GM21447 (cell line): ENCODE data around the gene TUBA4A.
"Not testable (repeated sequence)": the region's sequence is repeated elsewhere in the genome, so short reads cannot be mapped to it uniquely, and the experiment has no call there.

Experiments used
- ATAC-seq: cut with Tn5 transposase; IDR thresholded peaks from one replicate; pipeline ENCODE4 v1.9.1; 2021; ENCODE audit not compliant: unreplicated experiment

The TUBA4A gene

GRCh38 chr2:219287116-219287440 is 33.4 kb upstream of the TUBA4A start:
- not testable (repeated sequence) for ATAC-seq

- no peak for ATAC-seq
These were observed 32.9 kb upstream of the TUBA4A start for GRCh38 chr2:219286436-219287115.

DNA sequence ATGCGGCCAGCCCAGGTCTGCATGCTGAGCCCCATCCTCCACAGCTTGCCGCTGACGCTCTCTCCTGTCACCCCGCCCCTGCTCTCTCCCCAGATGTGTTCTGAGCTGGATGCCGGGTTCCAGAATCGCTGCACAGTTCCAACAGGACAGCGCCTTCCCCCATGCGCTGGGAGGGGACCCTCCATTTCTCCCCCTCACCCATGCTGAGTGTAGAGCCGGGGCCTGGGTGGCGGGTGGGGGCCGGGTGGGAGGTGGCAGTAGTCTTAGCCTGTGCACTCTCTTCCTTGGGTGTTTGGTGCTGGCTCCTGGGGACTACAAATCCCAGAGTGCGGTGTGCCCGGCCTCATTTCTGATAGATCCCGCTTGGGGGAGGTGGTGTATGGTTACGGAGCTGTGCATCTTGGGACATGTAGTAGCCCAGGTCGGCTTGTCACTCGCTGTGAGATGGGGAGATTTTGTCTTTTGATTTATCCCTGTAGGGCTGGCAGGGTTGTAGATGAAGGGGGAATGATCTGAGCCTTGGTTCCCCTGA is 32.2 kb upstream of the TUBA4A start:
- ATAC-seq = no peak

DNA sequence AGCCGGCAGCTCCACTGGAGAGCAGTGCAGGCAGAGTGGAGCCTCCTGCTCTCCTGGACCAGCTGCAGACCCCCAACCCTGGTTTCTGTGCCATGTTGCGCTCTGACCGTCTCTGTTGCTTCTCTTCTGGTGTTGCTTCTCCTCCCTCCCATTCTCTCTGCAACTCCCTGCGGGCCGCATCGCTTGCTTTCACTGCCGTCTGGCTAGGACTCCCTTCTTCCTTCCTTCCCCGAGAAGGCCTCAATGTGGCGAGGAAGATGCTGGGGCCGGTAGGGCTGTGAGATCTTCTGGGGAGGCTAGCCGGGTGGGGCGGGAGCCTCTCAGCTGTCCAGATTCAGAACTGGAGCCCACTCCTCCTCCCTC is 31.6 kb upstream of the TUBA4A start:
- no peak for ATAC-seq

DNA sequence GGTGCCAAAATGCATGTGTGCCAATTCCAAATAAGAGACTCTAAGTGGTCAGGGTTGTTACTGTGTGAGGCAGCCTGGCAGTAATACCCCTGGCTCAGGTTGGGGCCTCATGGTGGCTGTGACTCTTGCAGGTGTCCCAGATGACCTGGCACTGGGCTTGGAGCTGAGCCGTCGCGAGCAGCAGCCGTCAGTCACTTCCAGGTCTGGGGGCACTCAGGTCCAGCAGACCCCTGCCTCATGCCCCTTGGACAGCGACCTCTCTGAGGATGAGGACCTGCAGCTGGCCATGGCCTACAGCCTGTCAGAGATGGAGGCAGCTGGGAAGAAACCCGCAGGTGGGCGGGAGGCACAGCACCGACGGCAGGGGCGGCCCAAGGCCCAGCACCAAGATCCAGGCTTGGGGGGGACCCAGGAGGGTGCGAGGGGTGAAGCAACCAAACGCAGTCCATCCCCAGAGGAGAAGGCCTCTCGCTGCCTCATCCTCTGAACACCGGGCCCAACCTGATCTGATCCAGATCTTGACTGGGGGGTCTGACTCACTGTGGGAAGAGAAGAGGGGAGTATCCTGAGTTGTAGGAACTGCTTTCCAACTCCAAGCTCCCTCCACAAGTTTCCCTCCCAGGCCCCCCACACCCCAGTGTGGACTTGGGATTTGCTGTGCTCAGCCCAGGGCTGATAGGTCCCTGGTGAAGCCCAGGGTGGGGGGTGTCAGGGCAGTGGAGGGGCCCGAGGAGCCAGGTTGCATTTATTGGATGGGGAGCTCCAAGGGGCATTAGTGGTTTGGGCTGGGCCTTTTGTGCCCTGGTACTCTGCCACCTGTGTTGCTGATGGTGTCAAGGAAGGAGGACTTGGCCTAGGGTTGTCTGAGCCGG is 31.0 kb upstream of the TUBA4A start:
- ATAC-seq = no peak

DNA sequence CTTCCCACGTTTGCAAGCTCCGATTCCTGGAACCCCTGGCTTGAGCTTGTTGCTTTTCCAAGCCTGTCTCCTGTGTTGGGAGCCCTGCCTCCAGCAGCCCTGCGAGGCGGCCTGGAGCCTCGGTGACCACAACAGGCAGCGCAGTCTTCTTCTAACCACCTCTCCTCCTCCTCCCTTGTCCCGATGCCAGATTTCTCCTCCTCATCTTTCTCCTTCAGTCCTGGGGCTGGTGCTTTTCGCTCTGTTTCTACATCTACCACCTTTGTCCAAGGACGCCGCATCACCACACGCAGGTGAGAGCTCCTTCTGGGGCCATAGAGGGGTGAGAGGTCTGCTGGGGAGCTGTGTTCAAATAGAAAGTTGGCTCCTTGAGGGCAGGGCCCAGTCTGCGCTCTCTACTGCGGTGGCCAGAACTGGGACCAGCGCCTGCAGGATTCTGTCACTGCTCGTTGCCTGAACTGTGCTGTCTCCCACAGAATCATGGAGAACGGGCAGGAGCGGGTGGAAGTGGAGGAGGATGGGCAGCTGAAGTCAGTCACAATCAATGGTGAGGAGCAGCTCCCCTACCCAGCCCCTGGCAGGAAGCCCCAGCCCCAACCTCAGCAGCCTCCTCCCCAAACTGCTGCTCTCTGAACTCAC is 29.3 kb upstream of the TUBA4A start:
- ATAC-seq = no peak

GRCh38 chr2:219282375-219282774 is 28.7 kb upstream of the TUBA4A start:
- no peak for ATAC-seq

GRCh38 chr2:219281588-219281987 is 27.9 kb upstream of the TUBA4A start:
- ATAC-seq = no peak

- ATAC-seq = no peak
These were observed 26.9 kb upstream of the TUBA4A start for GRCh38 chr2:219280651-219281050.

DNA sequence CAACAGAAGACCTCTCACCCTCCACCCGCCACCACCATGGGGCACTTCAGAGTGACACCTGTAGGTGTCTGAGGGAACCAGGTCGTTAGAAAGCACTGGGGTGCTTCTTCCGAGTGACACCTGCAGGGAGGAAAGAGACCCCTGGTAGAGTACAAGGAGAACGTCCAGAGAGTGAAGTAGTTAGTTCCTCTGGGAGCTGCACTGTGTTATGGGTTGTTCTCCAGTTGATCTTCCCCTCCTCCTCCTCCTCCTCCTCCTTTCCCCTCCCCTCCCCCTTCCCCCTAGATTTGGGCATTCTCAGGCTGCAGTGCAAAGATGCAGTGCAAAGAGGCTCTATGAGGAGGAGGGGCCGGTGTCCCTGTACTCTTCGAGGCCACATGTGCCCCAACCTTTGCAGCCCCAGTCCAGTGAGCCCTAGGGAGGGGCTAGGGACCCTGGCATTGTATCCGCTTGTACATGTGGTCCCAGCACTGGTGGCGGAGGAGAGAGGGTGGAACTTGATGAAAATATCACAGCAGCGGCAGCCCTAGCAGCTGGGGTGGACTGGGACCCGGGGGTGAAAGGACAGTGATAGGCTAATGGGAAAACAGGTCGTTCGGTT is 26.3 kb upstream of the TUBA4A start:
- ATAC-seq = no peak

DNA sequence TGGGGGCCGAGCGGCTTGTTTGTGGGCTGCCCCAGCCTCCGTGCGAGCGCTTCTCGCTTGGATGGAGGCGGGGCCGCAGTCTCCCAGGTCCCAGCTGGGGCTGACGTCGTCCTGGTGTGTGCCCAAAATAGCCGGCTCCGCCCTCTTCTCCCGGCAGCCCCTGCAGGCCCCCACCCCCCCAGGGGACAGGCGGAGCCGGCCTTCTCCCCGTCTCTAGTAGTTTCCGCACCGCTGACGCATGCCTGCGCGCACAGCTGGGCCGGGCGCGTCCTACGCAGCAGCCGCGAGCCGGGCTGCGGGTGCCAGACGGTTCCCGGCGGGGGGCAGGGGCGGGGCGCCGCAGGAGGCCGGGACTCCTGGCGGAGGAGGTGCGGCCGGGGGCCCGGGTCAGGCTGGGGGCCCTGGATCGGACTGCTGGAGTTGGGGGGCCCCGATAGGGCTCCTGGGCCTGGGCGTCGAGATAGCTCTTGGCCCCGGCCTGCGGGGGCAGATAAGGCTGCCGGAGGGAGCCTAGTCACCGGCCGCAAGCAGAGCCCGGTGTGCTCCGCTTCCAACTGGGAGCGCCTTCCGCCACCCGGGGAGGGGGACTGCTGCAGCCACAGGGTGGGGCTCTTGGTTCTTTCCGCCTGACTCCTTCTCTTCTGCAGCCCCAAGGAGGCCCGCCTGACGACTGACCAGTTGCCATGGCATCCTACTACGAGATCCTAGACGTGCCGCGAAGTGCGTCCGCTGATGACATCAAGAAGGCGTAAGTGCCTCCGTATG is 25.6 kb upstream of the TUBA4A start, which contains the start of gene DNAJB2:
Gene DNAJB2 (plus strand): TSS at position 216 of the 765 bp plus-strand sequence. CDS start 468 bp downstream, at position 684.
- ATAC-seq = peak; percentile 79

GRCh38 chr2:219278655-219279150 is 25.0 kb upstream of the TUBA4A start:
- peak; percentile 6 for ATAC-seq

GRCh38 chr2:219277703-219278654 is 24.3 kb upstream of the TUBA4A start:
- ATAC-seq = no peak

- no peak for ATAC-seq
These were observed 20.7 kb upstream of the TUBA4A start for GRCh38 chr2:219274361-219274921.

GRCh38 chr2:219273937-219274336 is 20.2 kb upstream of the TUBA4A start:
- no peak for ATAC-seq

DNA sequence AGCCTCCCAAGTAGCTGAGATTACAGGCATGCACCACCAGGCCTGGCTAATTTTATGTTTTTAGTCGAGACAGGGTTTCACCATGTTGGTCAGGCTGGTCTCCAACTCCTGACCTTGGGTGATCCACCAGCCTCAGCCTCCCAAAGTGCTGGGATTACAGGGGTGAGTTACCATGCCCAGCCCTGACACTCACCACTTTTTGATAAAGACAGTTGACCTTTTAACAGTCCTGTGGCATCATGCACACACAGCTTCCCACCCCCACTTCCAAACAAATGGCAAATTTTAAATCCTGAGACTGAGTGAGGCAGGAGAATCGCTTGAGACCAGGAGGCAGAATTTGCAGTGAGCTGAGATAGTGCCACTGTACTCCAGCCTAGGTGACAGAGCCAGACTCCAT is 19.3 kb upstream of the TUBA4A start:
- ATAC-seq = no peak

GRCh38 chr2:219272356-219272755 is 18.6 kb upstream of the TUBA4A start:
- ATAC-seq = no peak

- no peak for ATAC-seq
These were observed 17.3 kb upstream of the TUBA4A start for GRCh38 chr2:219271021-219271420.

DNA sequence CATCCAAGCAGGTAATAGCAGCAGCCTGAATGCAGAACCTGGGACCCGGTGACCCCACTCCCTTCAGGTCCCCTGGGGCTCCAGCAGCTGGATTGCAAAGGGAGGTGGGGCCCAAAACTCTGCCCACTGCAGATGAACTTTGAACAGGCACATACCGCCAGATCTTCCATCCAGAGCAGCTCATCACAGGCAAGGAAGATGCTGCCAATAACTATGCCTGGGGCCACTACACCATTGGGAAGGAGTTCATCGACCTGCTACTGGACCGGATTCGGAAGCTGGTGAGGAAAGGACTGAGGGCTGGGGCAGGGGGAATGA is 16.3 kb upstream of the TUBA4A start:
- ATAC-seq = no peak
